Heart left ventricle (tissue), 16 donors: Measurements from ENCODE around the gene TINCR. TPM values are rescaled to one million over a fixed set of nuclear protein-coding genes. Genes with fewer than 3 reads are reported as not detected.

Source experiments
- ATAC-seq, 4 donors: fragments of 200-7000 bp; cut with Tn5 transposase; one replicate each; pipeline ENCODE4 v1.9.1; 2020 to 2022; ENCODE audit warnings: moderate library complexity in 4 of 4, mild to moderate bottlenecking in 3 of 4, moderate number of reproducible peaks in 1 of 4
- DNase-seq, 5 donors: peaks; one replicate each; pipeline ENCODE4 v3.0.0-alpha.2; 2020
- H3K27ac ChIP-seq, 12 donors: fragments of 200-600 bp; sonication (generic) in 4 of 12; one replicate each; pipeline versions ENCODE4 v1.5.0 to v1.8.0; 2016 to 2022; ENCODE audit warnings: mild to moderate bottlenecking in 2 of 12
- H3K27me3 ChIP-seq, 9 donors: fragments of 200-600 bp; sonication (generic) in 2 of 9; one replicate each; pipeline versions ENCODE4 v1.5.1 to v1.8.0; 2016 to 2022; ENCODE audit warnings: mild to moderate bottlenecking in 3 of 9
- H3K36me3 ChIP-seq, 9 donors: fragments of 200-600 bp; sonication (generic) in 2 of 9; one replicate each; pipeline versions ENCODE4 v1.5.0 to v1.8.0; 2018 to 2022; ENCODE audit warnings: mild to moderate bottlenecking in 2 of 9
- H3K4me1 ChIP-seq, 12 donors: fragments of 200-600 bp; sonication (generic) in 4 of 12; one replicate each; pipeline versions ENCODE4 v1.5.0 to v1.8.0; 2016 to 2022; ENCODE audit warnings: mild to moderate bottlenecking in 3 of 12
- H3K4me3 ChIP-seq, 12 donors: fragments of 200-600 bp; sonication (generic) in 4 of 12; one replicate each; pipeline versions ENCODE4 v1.5.0 to v1.8.0; 2017 to 2022; ENCODE audit warnings: mild to moderate bottlenecking in 9 of 12, moderate library complexity in 4 of 12
- H3K9me3 ChIP-seq, 12 donors: fragments of 200-600 bp; sonication (generic) in 4 of 12; one replicate each; pipeline versions ENCODE4 v1.5.0 to v1.8.0; 2016 to 2022; ENCODE audit warnings: mild to moderate bottlenecking in 1 of 12
- POLR2A ChIP-seq, 2 donors: fragments of 450-650 bp; IDR thresholded peaks; one replicate each; pipeline ENCODE4 v1.6.1; 2017; ENCODE audit warnings: antibody characterized with exemption in 2 of 2, mild to moderate bottlenecking in 2 of 2, moderate library complexity in 2 of 2
- WGBS, 4 donors: extraction: QIAGEN DNeasy Blood & Tissue Kit in 2 of 4; methylation state at CpG; one replicate each; pipeline versions ENCODE4 v1.1.5 to v1.1.7; 2013 to 2018; 5-methylcytosine and 5-hydroxymethylcytosine counted together
- intact Hi-C, 10 donors: fragments of 100-400 bp; cut with DNase I; formaldehyde crosslinking; loops; one replicate each; pipeline versions ENCODE4 v1.11.1 to v1.14.2; 2022
- polyA plus RNA-seq, 2 donors: library from polyadenylated mRNA; stranded (reverse); fragments of 200-250 nt; gene quantifications; one replicate each; pipeline ENCODE4 v1.2.3, GENCODE V29; 2013
- total RNA-seq, 9 donors: library from RNA; depleted of rRNA in 2 of 9; stranded (reverse); fragments of >200 nt in 2 of 9; fragmentation: NEBNext Ultra II Directional in 3 of 9; extraction: Animal tissue kit (Norgen Biotek cat#: 25700) in 3 of 9; gene quantifications; one replicate each; pipeline versions ENCODE4 v1.1.0 to v1.2.4, GENCODE V29; 2016 to 2023
- TF ChIP-seq, protein P1 (sequence below), 12 donors: fragments of 200-600 bp; sonication (generic) in 4 of 12; IDR thresholded peaks; one replicate each; pipeline versions ENCODE4 v1.5.0 to v1.8.0; 2018 to 2022; ENCODE audit warnings: antibody characterized with exemption in 12 of 12, mild to moderate bottlenecking in 5 of 12
- donor health status: ischemic (EF 13 %, LVEDD 7.1; RV severe dilation, severe dysfunction).
- donor health status: healthy with polysubstance abuse.
- donor health status: DM: no; HTN: yes; CAD: no.
- donor health status: DM: no; HTN: no; CAD: no.
- donor health status: ischemic (EF 25% LVEDD 6.9; RV normal size, moderate dysfunction).
- donor health status: ischemic (EF 25% LVEDD 5.7; RV mildly dilated, moderate dysfunction).
- donor health status: healthy.
- donor health status: DM: yes; HTN: yes; CAD: no.
- donor health status: ischemic (EF 35%, LVEDD 5.7; RV mildly dilated, moderate dysfunction).
- donor health status: nonischemic (EF 11% LVEDD 7.7; RV severe dilation, severe dysfunction).
- donor health status: DM: yes; HTN: yes; CAD: no.
- donor health status: PGD.
- donor health status: ischemic (EF 29% LVEDD 5.4; RV normal size, mild dysfunction).
- donor health status: nonischemic (EF 23%, LVEDD 6.1; RV moderate dilation, normal function).

TINCR gene
- total and polyA plus RNA-seq, 11 donors, result 0.07 to 0.44 (median 0.19) TPM; not detected in 6

- Histone ChIP-seq H3K27me3 (peaks cover 0 to 42% (median 5%) of the 10 kb centered on the region in 9 donors), H3K36me3 (no peaks in the 10 kb centered on the region), H3K27ac (peak overlapping the region in 10 of 12 donors; percentile 11 to 87 (median 72)), H3K9me3 (peaks cover 0 to 26% (median 12%) of the 10 kb centered on the region in 12 donors), H3K4me3 (peak overlapping the region in 7 of 12 donors; percentile 16 to 33 (median 28)), H3K4me1 (peaks cover 0 to 25% (median 5%) of the 10 kb centered on the region in 12 donors)
- 3 to 5% (median 4%) methylated on average over 14 to 38 of the region's 38 CpGs for WGBS, 4 donors
- ATAC-seq (peak; percentile 83 to 89 (median 86)), DNase-seq (peak; percentile 77 to 91 (median 85))
- intact Hi-C loops, result no loop called here
- TF ChIP-seq, protein P1, sequence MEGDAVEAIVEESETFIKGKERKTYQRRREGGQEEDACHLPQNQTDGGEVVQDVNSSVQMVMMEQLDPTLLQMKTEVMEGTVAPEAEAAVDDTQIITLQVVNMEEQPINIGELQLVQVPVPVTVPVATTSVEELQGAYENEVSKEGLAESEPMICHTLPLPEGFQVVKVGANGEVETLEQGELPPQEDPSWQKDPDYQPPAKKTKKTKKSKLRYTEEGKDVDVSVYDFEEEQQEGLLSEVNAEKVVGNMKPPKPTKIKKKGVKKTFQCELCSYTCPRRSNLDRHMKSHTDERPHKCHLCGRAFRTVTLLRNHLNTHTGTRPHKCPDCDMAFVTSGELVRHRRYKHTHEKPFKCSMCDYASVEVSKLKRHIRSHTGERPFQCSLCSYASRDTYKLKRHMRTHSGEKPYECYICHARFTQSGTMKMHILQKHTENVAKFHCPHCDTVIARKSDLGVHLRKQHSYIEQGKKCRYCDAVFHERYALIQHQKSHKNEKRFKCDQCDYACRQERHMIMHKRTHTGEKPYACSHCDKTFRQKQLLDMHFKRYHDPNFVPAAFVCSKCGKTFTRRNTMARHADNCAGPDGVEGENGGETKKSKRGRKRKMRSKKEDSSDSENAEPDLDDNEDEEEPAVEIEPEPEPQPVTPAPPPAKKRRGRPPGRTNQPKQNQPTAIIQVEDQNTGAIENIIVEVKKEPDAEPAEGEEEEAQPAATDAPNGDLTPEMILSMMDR (IDR thresholded peaks at IDR 0.05), result no peak
- TF ChIP-seq POLR2A (IDR thresholded peaks at IDR 0.05), result no peak
Observed at GRCh38 chr19:5536337-5536894, 31.3 kb downstream of the TINCR start.

GRCh38 chr19:5534787-5535586 lies 32.8 kb downstream of the TINCR start:
- ATAC-seq, result no peak
- TF ChIP-seq, protein P1 (IDR thresholded peaks at IDR 0.05), result peak in 7 of 12 donors; percentile 6 to 30 (median 20)
- no peak for TF ChIP-seq POLR2A (IDR thresholded peaks at IDR 0.05)
- no peak for DNase-seq
- intact Hi-C loops, result no loop called here
- H3K36me3 ChIP-seq, result no peaks in the 10 kb centered on the region
- H3K9me3 ChIP-seq, result peaks cover 0 to 26% (median 12%) of the 10 kb centered on the region in 12 donors
- WGBS, 4 donors, result 78 to 92% (median 83%) methylated on average over 9 of the region's 9 CpGs
- peaks cover 0 to 25% (median 5%) of the 10 kb centered on the region in 12 donors for H3K4me1 ChIP-seq
- peaks cover 0 to 36% (median 5%) of the 10 kb centered on the region in 9 donors for H3K27me3 ChIP-seq
- H3K27ac ChIP-seq, result no peak overlapping the region
- H3K4me3 ChIP-seq, result no peak overlapping the region

DNA sequence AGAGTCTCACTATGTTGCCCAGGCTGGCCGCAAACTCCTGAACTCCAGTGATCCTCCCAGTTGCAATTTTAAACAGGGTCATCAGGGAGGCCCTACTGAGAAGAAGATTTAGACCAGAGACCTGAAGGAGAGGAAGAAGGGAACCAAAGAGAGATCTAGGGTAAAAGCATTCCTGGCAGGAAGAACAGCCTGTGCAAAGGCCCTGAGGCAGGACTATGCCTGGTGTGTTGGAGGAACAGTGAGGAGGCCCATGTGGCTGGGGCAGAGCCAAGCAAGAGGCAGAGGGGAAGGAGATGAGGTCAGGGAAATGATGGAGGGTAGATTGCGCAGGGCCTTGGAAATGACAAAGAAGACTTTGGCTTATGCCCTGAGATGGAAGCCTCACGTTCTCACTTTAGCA lies 34.5 kb downstream of the TINCR start:
- Histone ChIP-seq H3K27ac (no peak overlapping the region), H3K9me3 (peaks cover 0 to 26% (median 12%) of the 10 kb centered on the region in 12 donors), H3K4me1 (peaks cover 0 to 17% (median 5%) of the 10 kb centered on the region in 12 donors), H3K4me3 (no peak overlapping the region), H3K27me3 (peaks cover 0 to 28% (median 0%) of the 10 kb centered on the region in 9 donors), H3K36me3 (no peaks in the 10 kb centered on the region)
- DNase-seq (no peak), ATAC-seq (no peak)
- TF ChIP-seq, protein P1 (IDR thresholded peaks at IDR 0.05), result no peak
- no peak for TF ChIP-seq POLR2A (IDR thresholded peaks at IDR 0.05)
- 90 to 96% (median 94%) methylated on average over 3 of the region's 3 CpGs for WGBS, 4 donors
- intact Hi-C loops, result no loop called here

DNA sequence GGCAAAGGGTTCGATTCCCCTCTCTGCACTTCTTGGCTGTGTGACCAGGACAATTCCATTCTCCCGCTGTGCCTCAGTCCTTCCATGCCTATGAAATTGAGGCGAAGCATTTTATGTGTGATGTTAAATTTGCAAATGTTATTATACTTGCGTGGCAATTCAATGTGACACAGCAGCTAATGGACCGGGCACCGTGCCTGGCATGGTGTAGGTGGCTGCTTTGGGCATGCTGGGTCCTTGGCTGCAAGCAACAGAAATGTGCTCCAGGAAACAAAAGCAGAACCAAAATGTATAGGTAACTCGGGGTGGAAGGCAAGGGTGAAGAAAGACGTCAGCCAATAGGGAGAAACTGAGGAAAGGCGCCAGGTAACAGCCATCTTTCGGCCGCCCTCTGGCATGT lies 37.1 kb downstream of the TINCR start:
- 84 to 89% (median 86%) methylated on average over 11 of the region's 11 CpGs for WGBS, 4 donors
- intact Hi-C loops, result no loop called here
- DNase-seq (no peak), ATAC-seq (no peak)
- TF ChIP-seq, protein P1 (IDR thresholded peaks at IDR 0.05), result no peak
- no peak for TF ChIP-seq POLR2A (IDR thresholded peaks at IDR 0.05)
- H3K4me3 ChIP-seq, result no peak overlapping the region
- no peaks in the 10 kb centered on the region for H3K36me3 ChIP-seq
- no peaks in the 10 kb centered on the region for H3K4me1 ChIP-seq
- no peak overlapping the region for H3K27ac ChIP-seq
- peaks cover 0 to 11% (median 0%) of the 10 kb centered on the region in 9 donors for H3K27me3 ChIP-seq
- peaks cover 0 to 26% (median 12%) of the 10 kb centered on the region in 12 donors for H3K9me3 ChIP-seq
